ENCODE measurements around the gene DST. TPM values are rescaled to one million over a fixed set of nuclear protein-coding genes. Genes with fewer than 3 reads are reported as not detected.

Gene DST
- total and polyA plus RNA-seq, 2 of the 8 experiments (the other 6 are each of a cell fraction or from before 2014, with no cell fraction given) = 49.4 to 116 TPM

- no peak for TF ChIP-seq FOSL1 (IDR thresholded peaks at IDR 0.05; ENCODE audit: insufficient read depth, low read depth, low read length)
- no peak for TF ChIP-seq RAD21 (IDR thresholded peaks at IDR 0.05 in 1 of 2, conservative IDR thresholded peaks at IDR 0.05 in 1 of 2; ENCODE audit: low read depth in 2 of 2, low read length in 2 of 2)
- TF ChIP-seq SIX5 (IDR thresholded peaks at IDR 0.05; ENCODE audit: low read depth, low read length) = no peak
- TF ChIP-seq SIRT6 (IDR thresholded peaks at IDR 0.05; ENCODE audit: low read length) = no peak
- no peak for TF ChIP-seq CTBP2 (IDR thresholded peaks at IDR 0.05; ENCODE audit: borderline replicate concordance, insufficient read depth, insufficient read length, low read length)
- TF ChIP-seq ASH2L (IDR thresholded peaks at IDR 0.05; ENCODE audit: low read length) = no peak
- no peak for TF ChIP-seq SRF (IDR thresholded peaks at IDR 0.05; ENCODE audit: low read depth, low read length)
- TF ChIP-seq KDM4A (IDR thresholded peaks at IDR 0.05; ENCODE audit: low read depth, low read length, severe bottlenecking) = no peak
- no peak for TF ChIP-seq CEBPB (IDR thresholded peaks at IDR 0.05; ENCODE audit: low read depth, low read length)
These were observed 29.3 kb downstream of the DST start (continued) for GRCh38 chr6:56613247-56613851.
